GM12891 (cell line): ENCODE measurements around the gene KLF1.
A peak's percentile ranks its signal among the peaks of the same experiment; 100 is the strongest.
"Not testable (repeated sequence)": the region's sequence is repeated elsewhere in the genome, so short reads cannot be mapped to it uniquely, and the experiment has no call there.

Source experiments
- DNase-seq: peaks from one replicate; pipeline ENCODE4 v3.0.0; 2011; ENCODE audit warnings: low spot score; ENCODE audit not compliant: insufficient read length
- FAIRE-seq: peaks from 2 replicates; lab custom pipeline; 2011; peaks lifted over from hg19 to GRCh38; lab: Jason Lieb, UNC
- PAX5 ChIP-seq: IDR thresholded peaks from 2 replicates; pipeline ENCODE4 v1.6.1; 2011; ENCODE audit warnings: low read length, moderate library complexity, mild to moderate bottlenecking; ENCODE audit not compliant: insufficient read depth, severe bottlenecking
- POLR2A ChIP-seq: IDR thresholded peaks from 2 replicates; pipeline ENCODE4 v1.6.1; 2011; ENCODE audit warnings: low read depth, low read length, control low read depth
- POLR2AphosphoS5 ChIP-seq: IDR thresholded peaks from 2 replicates; pipeline ENCODE4 v1.6.1; 2011; ENCODE audit warnings: low read depth, low read length, control low read depth
- POU2F2 ChIP-seq: IDR thresholded peaks from 2 replicates; pipeline ENCODE4 v1.6.1; 2011; ENCODE audit warnings: low read depth, mild to moderate bottlenecking, control low read depth, low read length, moderate library complexity
- SPI1 ChIP-seq: IDR thresholded peaks from 2 replicates; pipeline ENCODE4 v1.6.1; 2011; ENCODE audit warnings: low read depth, low read length, control low read depth
- TAF1 ChIP-seq: IDR thresholded peaks from 2 replicates; pipeline ENCODE4 v1.6.1; 2011; ENCODE audit warnings: low read depth, low read length, control low read depth

KLF1 gene

DNA sequence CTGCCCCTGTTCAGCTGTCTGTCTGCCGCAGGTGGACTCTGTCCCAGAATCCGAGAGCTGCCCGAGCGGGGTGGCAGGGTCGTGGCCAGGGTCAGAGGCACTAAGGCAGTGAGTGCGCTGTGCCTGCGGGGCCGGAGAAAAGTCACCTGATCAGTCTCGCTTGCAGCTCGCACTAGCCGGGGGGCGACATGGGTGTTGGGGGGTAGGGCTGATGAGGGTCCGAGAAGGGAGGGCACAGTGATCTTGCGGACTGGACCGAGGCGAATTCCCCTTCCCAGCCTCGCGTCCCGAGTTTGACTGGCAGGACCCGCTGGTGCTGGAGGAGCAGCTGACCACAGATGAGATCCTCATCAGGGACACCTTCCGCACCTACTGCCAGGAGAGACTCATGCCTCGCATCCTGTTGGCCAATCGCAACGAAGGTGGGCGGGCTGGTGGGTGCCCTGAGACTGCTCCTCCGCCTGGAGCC is 4.6 kb upstream of the KLF1 start:
- TF ChIP-seq POLR2A (no peak), SPI1 (no peak), POLR2AphosphoS5 (no peak), TAF1 (no peak), PAX5 (no peak), POU2F2 (no peak)
- DNase-seq (no peak), FAIRE-seq (peak; percentile 5)

GRCh38 chr19:12890787-12891552 is 4.0 kb upstream of the KLF1 start, which contains the start of gene GCDH:
Gene GCDH, plus strand, starts transcription at chr19:12891160. Its CDS starts 145 bp downstream, at chr19:12891305.
- DNase-seq (peak; percentile 93), FAIRE-seq (peak; percentile 89)
- TF ChIP-seq TAF1 (peak; percentile 66; the same call in 1 of the 2 replicates), POLR2A (peak; percentile 77; the same call in 1 of the 2 replicates), SPI1 (peak; percentile 0; the same call in 1 of the 2 replicates), PAX5 (no peak), POU2F2 (no peak), POLR2AphosphoS5 (peak; percentile 83)

DNA sequence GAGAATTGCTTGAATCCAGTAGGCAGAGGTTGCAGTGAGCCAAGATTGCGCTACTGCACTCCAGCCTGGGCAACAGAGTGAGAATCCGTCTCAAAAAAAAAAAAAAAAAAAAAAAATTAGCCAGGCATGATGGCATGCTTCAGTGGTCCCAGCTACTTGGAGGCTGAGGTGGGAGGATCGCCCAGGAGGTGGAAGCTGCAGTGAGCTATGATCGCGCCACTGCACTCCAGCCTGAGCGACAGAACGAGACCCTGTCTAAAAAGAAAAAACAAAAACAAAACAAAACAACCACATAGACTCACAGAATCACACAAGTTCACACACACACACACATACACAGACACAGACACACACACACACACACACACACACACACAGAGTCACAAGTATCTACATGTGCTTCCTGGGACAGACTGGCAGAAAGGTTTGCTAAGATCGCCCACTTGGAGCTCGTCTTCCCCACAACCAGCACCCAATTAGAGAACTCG is 3.3 kb upstream of the KLF1 start:
- peak; percentile 76 for FAIRE-seq
- DNase-seq: not testable (repeated sequence)

GRCh38 chr19:12888006-12888603 is 1.1 kb upstream of the KLF1 start:
- TF ChIP-seq POU2F2 (no peak), SPI1 (no peak), PAX5 (no peak), TAF1 (no peak), POLR2A (no peak), POLR2AphosphoS5 (no peak)
- FAIRE-seq: no peak
- no peak for DNase-seq

- no peak for DNase-seq
- no peak for TF ChIP-seq PAX5
- no peak for TF ChIP-seq POU2F2
- no peak for TF ChIP-seq POLR2A
- TF ChIP-seq TAF1: no peak
- no peak for TF ChIP-seq SPI1
- TF ChIP-seq POLR2AphosphoS5: no peak
- FAIRE-seq: no peak
These were observed 391 bp downstream of the KLF1 start for GRCh38 chr19:12886651-12886968.

GRCh38 chr19:12885749-12886650 is 1.0 kb downstream of the KLF1 start:
- DNase-seq: no peak
- FAIRE-seq: no peak
- TF ChIP-seq PAX5: no peak
- no peak for TF ChIP-seq TAF1
- no peak for TF ChIP-seq SPI1
- no peak for TF ChIP-seq POU2F2
- no peak for TF ChIP-seq POLR2A
- TF ChIP-seq POLR2AphosphoS5: no peak

DNA sequence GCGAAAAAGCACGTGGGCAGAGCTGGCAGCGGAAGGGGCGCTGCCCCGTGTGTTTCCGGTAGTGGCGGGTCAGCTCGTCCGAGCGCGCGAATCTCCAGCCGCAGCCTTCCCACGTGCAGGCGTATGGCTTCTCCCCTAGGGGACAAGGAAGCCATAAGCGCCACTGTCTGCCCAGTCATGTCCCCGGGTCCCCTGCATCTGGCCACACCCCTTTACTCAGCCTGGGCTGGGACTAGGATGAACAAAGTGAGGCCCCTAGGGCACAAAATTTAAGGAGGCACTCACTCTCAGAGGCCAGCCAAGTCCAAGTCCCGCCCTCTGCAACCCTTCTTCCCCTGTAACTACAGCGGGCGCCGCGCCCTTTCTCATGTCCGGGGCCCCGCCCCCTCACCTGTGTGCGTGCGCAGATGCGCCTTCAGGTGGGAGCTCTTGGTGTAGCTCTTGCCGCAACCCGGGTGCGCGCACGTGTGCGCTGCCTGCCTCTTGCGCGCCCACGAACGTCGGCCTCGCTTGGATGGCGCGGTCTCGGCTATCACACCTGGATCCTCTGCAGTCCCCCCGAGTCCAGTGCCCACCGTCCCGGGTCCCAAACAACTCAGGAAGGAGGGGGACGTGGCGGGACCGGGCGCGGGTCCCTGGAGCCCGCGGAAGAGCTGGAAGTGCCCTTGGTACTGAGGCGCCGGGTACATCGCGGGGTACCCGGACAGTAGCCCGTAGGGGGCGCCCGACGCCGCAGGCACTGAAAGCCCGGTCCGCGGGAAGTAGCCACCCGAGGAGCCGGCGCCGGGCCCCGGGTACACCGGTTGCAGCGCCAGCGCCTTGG is 1.9 kb downstream of the KLF1 start:
- FAIRE-seq (peak; percentile 98), DNase-seq (peak; percentile 78)
- no peak for TF ChIP-seq POLR2A
- TF ChIP-seq PAX5: no peak
- TF ChIP-seq SPI1: no peak
- no peak for TF ChIP-seq TAF1
- TF ChIP-seq POU2F2: no peak
- no peak for TF ChIP-seq POLR2AphosphoS5

GRCh38 chr19:12884627-12884925 is 2.4 kb downstream of the KLF1 start:
- no peak for FAIRE-seq

GRCh38 chr19:12884202-12884601 is 2.8 kb downstream of the KLF1 start:
- TF ChIP-seq PAX5: no peak
- no peak for TF ChIP-seq POU2F2
- TF ChIP-seq POLR2A: no peak
- no peak for TF ChIP-seq POLR2AphosphoS5
- TF ChIP-seq SPI1: no peak
- peak; percentile 54 for FAIRE-seq
- no peak for DNase-seq

More at GRCh38 chr19:12884627-12884925, 2.4 kb downstream of the KLF1 start:
- no peak for DNase-seq
- TF ChIP-seq PAX5 (no peak), POLR2A (no peak), POLR2AphosphoS5 (no peak), SPI1 (no peak), POU2F2 (no peak), TAF1 (no peak)
